Cardiac muscle cell (in vitro differentiated cells and primary cell): ENCODE results near the gene GALNT18. TPM values are rescaled to one million over a fixed set of nuclear protein-coding genes. Genes with fewer than 3 reads are reported as not detected.

Source experiments
- DNase-seq, 2 donors: peaks; one replicate each; pipeline versions ENCODE4 v3.0.0 to v3.0.0-alpha.2; 2010 to 2017; ENCODE audit warnings: low read depth in 1 of 2, low spot score in 1 of 2
- H3K27ac ChIP-seq: fragments of 200-600 bp; sonication (generic); 2 replicates; pipeline ENCODE4 v1.5.1; 2016
- H3K27me3 ChIP-seq: fragments of 200-600 bp; sonication (generic); 2 replicates; pipeline ENCODE4 v1.6.0; 2016; ENCODE audit warnings: control low read depth
- H3K36me3 ChIP-seq: fragments of 200-600 bp; sonication (generic); 2 replicates; pipeline ENCODE4 v1.5.1; 2016; ENCODE audit warnings: control low read depth
- H3K4me1 ChIP-seq: fragments of 200-600 bp; sonication (generic); 2 replicates; pipeline ENCODE4 v1.8.1; 2017; ENCODE audit warnings: low read depth, mild to moderate bottlenecking, mixed run types
- H3K4me3 ChIP-seq: fragments of 200-600 bp; sonication (generic); 2 replicates; pipeline ENCODE4 v1.5.1; 2016; ENCODE audit warnings: mild to moderate bottlenecking
- H3K9me3 ChIP-seq: fragments of 200-600 bp; sonication (generic); 2 replicates; pipeline ENCODE4 v1.5.1; 2017; ENCODE audit warnings: low read depth, mild to moderate bottlenecking, control low read depth
- CTCF ChIP-seq: IDR thresholded peaks from 2 replicates; pipeline ENCODE4 v1.5.1; 2012; ENCODE audit warnings: low read depth, mild to moderate bottlenecking, low read length
- polyA plus RNA-seq: library from polyadenylated mRNA; unstranded; fragments of >200 nt; fragmentation: Nextera tagmentation; extraction: Ambion mirVana; gene quantifications from 2 replicates; pipeline ENCODE4 v1.2.1, GENCODE V29; 2016
- total RNA-seq: library from RNA; depleted of rRNA; stranded (reverse); fragments of >200 nt; gene quantifications from 2 replicates; pipeline ENCODE4 v1.2.3, GENCODE V29; 2016

Gene GALNT18
- total and polyA plus RNA-seq, 2 experiments from 2014 or later: 2.1 to 2.2 TPM

GRCh38 chr11:11660363-11660740 is 38.5 kb upstream of the GALNT18 start:
- TF ChIP-seq CTCF: no peak
- peaks cover 3% of the 10 kb centered on the region for H3K27me3 ChIP-seq
- DNase-seq: no peak
- H3K27ac ChIP-seq: no peak overlapping the region
- peaks cover 4% of the 10 kb centered on the region for H3K4me1 ChIP-seq
- no peaks in the 10 kb centered on the region for H3K9me3 ChIP-seq
- no peak overlapping the region for H3K4me3 ChIP-seq
- H3K36me3 ChIP-seq: no peaks in the 10 kb centered on the region

GRCh38 chr11:11659567-11660362 is 38.0 kb upstream of the GALNT18 start:
- no peaks in the 10 kb centered on the region for H3K36me3 ChIP-seq
- H3K27me3 ChIP-seq: peaks cover 5% of the 10 kb centered on the region
- no peak overlapping the region for H3K4me3 ChIP-seq
- no peak for DNase-seq
- no peak for TF ChIP-seq CTCF
- no peak overlapping the region for H3K27ac ChIP-seq
- no peaks in the 10 kb centered on the region for H3K9me3 ChIP-seq
- H3K4me1 ChIP-seq: peaks cover 4% of the 10 kb centered on the region

- DNase-seq: no peak
- Histone ChIP-seq H3K9me3 (no peaks in the 10 kb centered on the region), H3K4me1 (no peaks in the 10 kb centered on the region), H3K36me3 (no peaks in the 10 kb centered on the region), H3K27ac (no peak overlapping the region), H3K4me3 (no peak overlapping the region), H3K27me3 (peaks cover 5% of the 10 kb centered on the region)
- no peak for TF ChIP-seq CTCF
These were observed 35.6 kb upstream of the GALNT18 start for GRCh38 chr11:11657218-11657955.

- peak in 1 of 2 donors; percentile 1 for DNase-seq
- no peak for TF ChIP-seq CTCF
- Histone ChIP-seq H3K36me3 (no peaks in the 10 kb centered on the region), H3K27ac (no peak overlapping the region), H3K9me3 (no peaks in the 10 kb centered on the region), H3K4me3 (no peak overlapping the region), H3K4me1 (no peaks in the 10 kb centered on the region), H3K27me3 (peaks cover 4% of the 10 kb centered on the region)
These were observed 19.8 kb upstream of the GALNT18 start for GRCh38 chr11:11641581-11641980.

- TF ChIP-seq CTCF: no peak
- no peaks in the 10 kb centered on the region for H3K36me3 ChIP-seq
- no peaks in the 10 kb centered on the region for H3K9me3 ChIP-seq
- H3K27me3 ChIP-seq: peaks cover 4% of the 10 kb centered on the region
- no peaks in the 10 kb centered on the region for H3K4me1 ChIP-seq
- no peak overlapping the region for H3K27ac ChIP-seq
- DNase-seq: no peak
- H3K4me3 ChIP-seq: no peak overlapping the region
These were observed 19.2 kb upstream of the GALNT18 start for GRCh38 chr11:11640996-11641395.
